ENCODE measurements around the gene PLBD1.

GRCh38 chr12:14537088-14537487 lies 30.6 kb downstream of the PLBD1 start:
- no peak for TF ChIP-seq CTCF (IDR thresholded peaks at IDR 0.05)
- no peak for TF ChIP-seq ZFX (IDR thresholded peaks at IDR 0.05; ENCODE audit: borderline replicate concordance)
